ENCODE measurements around the gene KDM4C.

Gene KDM4C

DNA sequence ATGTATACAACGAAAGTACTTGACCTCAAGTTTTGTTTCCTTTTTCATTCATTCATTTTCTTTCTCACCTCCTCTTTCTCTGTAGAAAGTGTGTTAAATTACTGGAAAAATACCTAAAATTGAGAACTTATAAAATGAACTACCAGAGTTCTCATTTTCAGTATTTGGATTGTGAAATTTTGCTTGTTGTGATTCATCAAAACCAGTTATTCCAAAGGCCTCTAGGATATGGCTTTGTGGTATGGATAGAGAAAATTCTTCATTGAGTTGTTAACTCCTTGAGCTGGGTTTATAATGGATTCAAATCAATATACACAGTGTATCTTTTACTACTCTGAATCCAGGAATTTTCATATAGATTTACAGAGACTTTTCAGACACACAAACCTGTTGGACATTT lies 287.6 kb downstream of the KDM4C start:
- DNase-seq (ENCODE audit: low spot score), result no peak

DNA sequence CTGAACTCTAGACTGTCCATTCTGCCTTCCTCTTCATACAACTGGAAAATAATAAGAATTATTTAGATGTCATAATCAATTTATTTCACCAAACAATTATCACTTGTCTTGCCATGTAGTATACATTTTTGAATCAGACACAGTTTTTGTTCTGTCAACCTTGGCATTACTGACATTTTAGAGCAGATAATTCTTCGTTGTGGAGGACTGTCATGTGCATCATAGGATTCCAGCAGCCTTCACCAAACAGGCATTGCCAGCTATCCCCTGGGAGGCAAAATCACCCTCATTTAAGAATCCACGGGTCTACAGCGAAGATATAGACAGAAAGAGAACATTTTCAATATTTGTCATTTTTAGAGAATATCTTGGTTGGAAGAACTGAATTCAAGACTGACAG lies 293.9 kb downstream of the KDM4C start:
- DNase-seq (ENCODE audit: low spot score), result no peak

DNA sequence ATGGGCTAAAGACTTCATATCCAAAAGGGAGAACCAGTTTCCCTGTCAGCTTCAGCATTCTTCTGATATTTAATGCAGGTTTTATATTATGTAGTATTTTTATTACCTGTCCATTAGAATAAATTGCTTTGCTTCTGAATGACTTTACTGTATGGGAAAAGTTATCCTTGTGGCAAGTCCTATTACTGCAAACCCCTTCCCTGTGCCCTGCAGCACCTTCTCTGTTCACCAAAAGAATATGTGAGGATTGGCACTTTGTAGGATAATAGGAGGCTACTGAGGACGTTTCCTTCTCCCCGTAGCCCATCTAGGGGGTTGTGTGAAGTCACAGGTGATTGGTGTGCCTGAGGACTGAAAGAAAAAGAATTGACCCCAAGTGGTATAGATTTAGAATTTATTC lies 296.1 kb downstream of the KDM4C start:
- DNase-seq (ENCODE audit: low spot score), result no peak

DNA sequence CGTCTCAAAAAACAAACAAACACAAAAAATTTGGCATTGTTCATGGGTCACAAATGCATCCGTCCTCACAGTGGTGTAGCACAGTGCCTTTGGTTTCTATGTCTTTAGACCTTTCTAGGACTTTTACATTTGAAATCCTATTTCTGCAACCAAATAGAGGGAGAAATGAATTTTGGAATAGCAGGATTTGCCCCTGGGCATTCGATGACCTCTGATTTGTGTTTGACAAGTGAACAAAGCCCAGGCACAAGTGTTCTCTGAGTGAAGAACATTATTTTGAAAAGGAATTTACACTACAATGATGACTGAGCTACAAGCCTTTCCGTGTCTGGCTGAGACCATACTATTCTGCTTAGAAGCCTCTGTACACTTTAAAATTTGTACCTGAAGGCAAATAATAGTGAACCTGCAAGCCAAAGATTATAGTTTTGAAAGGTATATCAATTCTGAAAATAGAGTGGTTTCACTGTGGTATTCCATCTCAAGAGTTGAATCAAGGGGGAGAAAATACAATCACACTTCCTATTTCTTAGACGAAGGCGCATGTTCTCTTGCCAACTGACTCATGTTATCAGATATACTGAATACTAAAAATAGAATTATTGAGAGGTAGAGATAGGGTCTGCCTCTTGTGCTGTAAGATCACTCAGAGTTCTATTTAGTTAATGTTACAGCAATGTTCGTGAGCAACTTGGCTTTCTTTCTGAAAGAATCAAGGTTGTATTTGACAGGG lies 297.6 kb downstream of the KDM4C start:
- DNase-seq (ENCODE audit: low spot score), result no peak

DNA sequence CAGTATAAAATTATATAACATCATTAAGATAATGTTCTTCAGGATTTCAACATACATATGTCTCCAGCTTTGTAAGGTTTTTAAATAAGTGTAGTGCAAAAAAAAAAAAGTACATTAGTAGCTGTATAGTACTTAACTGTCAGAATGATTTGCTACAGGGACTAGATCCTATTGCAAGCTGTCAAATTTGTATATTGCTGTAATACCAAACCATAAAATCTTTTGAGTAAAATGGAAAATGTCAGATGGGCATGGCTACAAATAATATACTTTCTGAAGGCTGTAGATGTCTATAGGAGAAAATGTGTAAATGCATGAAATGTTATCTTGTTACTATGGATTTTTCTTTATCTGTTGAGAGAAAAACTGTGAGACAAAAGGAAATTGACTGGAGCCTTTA lies 298.5 kb downstream of the KDM4C start:
- DNase-seq (ENCODE audit: low spot score), result no peak

DNA sequence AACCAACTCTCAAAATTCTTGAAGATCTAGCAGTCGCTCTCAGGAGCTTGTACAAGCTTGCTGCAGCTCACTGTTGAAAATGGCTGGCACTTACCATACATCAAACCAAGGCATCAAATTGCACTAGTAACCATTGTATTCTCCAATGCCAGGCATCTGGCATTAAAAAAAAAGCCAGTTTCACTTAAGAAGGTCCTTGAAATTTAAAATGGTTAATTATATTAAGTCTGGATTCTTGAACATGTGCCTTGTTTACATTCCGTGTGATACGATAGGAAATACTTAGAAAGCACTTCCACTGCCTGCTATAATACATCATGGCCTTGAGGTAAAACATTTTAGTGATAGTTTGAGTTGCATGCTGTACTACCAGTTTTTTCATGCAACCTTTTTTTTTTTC lies 300.7 kb downstream of the KDM4C start:
- DNase-seq (ENCODE audit: low spot score), result no peak

DNA sequence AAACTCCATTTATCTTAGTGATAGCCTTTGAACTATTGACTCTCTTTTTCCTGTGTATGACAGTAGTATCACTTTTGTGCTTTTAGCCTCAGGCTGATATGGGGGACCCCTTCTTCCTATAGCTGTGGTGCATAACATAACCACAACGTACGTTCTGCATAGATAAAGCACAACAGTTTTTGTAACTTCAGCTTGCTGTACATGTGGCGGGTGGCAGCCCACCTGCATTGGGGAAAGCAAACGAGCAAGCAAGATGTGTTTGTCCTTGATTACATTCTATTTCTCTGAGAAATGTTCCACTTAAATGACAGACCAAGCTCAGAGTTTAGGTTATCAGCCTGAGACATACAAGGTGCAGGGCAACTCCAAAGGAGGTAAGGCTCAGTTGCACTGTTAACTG lies 309.4 kb downstream of the KDM4C start:
- DNase-seq (ENCODE audit: low spot score), result no peak

DNA sequence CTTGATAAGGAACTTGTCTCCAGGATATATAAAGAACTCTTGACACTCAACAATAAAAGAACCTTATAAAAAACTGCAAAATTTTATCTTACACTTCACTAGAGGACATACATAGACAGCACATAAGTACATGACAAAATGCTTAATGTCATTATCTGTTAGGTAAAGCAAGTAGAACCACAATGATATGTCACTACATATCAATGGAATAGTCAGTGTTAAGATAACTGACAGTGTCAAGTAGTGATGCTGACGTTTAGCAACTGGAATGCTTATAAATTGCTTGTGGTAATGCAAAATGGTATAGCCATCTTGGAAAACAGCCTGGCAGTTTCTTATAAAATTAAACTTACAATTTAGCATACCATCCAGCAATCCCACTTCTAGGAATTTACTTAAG lies 314.1 kb downstream of the KDM4C start:
- no peak for DNase-seq (ENCODE audit: low spot score)

DNA sequence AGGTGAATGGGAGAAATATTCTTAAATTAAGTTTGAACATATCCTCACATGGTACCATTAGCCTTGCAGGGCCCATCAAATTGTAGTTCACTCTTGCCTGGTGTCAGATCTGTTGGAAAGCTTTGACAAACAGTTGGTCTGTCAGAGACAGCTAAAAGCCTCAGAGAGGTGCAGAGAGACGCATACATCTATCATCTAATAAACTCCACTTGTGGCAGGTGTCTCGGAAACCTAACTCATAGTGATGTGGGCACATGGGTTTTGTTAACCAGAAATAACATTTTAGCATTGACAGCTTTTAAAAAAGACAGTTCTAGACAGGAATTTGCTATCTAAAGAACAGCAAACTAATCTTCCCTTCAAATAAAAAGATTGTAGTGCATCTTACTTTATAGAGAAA lies 315.9 kb downstream of the KDM4C start:
- DNase-seq (ENCODE audit: low spot score), result no peak

DNA sequence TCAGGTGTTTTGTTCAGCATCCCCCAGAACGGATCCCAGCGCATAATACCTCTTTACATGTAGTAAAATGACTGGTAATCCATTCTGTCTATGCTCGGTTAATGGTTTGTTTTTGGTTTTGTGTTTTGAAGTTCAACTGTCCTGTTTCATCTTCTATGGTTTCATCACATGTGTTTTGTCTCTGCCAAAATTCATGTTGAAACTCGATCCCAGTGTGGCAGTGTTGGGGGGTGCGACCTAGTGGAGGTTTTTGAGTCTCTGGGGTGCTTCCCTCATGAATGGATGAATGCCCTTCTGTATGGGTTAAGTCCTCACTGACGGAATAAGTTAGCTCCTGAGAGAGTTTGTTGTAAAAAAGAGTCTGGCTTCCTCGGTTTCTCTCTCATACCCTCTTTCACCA lies 317.4 kb downstream of the KDM4C start:
- DNase-seq (ENCODE audit: low spot score), result no peak

- no peak for DNase-seq (ENCODE audit: low spot score)
Measured at GRCh38 chr9:7079051-7079450, 321.3 kb downstream of the KDM4C start.

GRCh38 chr9:7081065-7081600 lies 323.4 kb downstream of the KDM4C start:
- DNase-seq (ENCODE audit: low spot score), result no peak

DNA sequence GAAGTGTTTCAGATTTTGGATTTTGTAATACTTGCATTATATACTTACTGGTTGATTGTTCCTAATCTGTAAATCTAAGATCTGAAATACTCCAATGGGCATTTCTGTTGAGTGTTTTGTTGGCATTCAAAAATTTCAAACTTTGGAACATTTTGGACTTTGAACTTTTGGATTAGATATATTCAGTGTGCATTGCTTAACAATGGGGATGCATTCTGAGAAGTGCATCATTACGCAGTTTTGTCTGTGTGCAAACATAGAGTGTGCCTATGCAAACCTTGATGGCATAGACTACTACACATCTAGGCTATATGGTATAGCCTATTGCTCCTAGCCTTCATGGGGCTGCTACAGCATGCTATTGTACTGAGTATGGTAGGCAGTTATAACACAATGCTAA lies 325.4 kb downstream of the KDM4C start:
- DNase-seq (ENCODE audit: low spot score), result no peak

- DNase-seq (ENCODE audit: low spot score), result no peak
Measured at GRCh38 chr9:7085357-7085756, 327.6 kb downstream of the KDM4C start.

GRCh38 chr9:7086389-7086788 lies 328.6 kb downstream of the KDM4C start:
- DNase-seq (ENCODE audit: low spot score), result no peak

- DNase-seq (ENCODE audit: low spot score), result no peak
Measured at GRCh38 chr9:7088611-7089010, 330.8 kb downstream of the KDM4C start.

GRCh38 chr9:7089406-7090193 lies 331.8 kb downstream of the KDM4C start:
- DNase-seq (ENCODE audit: low spot score), result no peak

GRCh38 chr9:7093040-7093439 lies 335.3 kb downstream of the KDM4C start:
- no peak for DNase-seq (ENCODE audit: low spot score)

- DNase-seq (ENCODE audit: low spot score), result no peak
Measured at GRCh38 chr9:7094052-7094451, 336.3 kb downstream of the KDM4C start.

GRCh38 chr9:7094576-7094975 lies 336.8 kb downstream of the KDM4C start:
- no peak for DNase-seq (ENCODE audit: low spot score)

- no peak for DNase-seq (ENCODE audit: low spot score)
Measured at GRCh38 chr9:7095058-7095457, 337.3 kb downstream of the KDM4C start.

DNA sequence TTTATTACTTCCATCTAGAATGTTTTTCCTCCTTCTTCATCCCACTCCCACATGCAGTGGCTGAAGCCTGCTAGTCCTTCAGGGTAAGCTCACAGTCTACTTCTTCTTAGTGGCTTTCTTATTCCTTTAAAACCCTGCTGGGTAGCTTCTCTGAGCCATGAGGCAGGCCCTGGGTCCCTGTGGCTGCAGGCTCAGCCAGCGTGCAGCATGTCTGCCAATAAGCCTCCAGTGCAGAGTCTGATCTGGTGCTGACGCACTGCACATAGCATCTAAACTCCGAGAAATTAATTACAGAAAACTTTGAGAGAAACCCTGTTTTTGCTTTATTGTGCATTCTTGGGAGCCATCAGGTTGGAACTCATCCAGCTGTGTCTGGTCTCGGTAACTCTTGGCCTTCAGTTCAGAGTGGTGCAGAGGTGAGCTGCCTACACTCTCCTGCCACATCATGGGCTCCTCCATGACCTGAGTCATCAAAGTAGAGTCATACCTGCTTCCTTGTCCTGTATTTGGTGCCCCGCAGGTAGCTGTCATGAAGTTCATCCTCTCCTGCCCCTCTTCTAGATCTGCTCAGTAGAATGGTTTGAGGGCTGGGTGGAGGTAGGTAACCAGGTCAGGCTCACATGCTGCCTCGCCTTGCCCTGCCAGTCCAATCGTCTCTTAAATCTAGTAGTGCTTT lies 339.4 kb downstream of the KDM4C start:
- DNase-seq (ENCODE audit: low spot score), result no peak
